NCI-H82 (cell line): ENCODE data around the gene EIF4E3.
A peak's percentile ranks its signal among the peaks of the same experiment; 100 is the strongest.

Experiments
- DNase-seq: peaks from one replicate; lab custom pipeline; 2025; lab: John Stamatoyannopoulos, UW

EIF4E3 gene

DNA sequence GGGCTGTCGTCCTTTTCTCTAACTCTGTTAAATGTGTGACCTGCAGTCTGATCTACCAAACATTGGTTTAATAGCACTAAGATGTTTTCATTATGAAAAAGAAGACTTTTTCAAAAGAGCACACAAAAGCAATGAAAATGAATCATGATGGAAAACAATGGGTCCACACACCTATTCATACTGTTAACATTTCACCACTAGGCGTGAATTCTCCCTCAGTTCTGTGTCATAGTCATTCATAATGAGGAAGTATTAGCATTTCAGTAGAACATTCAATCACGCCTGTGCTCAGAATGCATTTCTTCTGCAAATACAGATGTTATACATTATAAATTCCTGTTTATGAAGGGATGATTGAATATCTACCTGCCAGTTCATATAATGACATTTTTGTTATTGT, 35.9 kb downstream of the EIF4E3 start:
- no peak for DNase-seq

DNA sequence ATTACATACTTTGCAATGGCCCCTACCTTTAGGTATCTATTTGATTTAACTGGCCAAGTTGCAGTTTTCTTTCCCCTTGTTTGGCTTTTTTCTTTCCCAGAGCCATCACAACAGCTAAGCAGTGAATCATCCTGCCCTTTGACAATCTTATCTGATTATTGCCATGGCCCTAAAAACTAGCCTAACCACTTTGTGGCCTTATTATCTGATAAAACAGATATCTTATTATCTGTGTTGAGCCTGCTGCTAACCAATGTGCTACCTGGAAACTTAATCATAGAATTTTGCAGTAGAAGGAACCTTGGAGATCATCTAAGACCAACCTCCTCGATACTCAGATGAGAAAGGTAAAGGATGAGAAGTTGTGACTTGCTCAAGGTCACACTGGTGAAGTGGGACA, 37.1 kb downstream of the EIF4E3 start:
- no peak for DNase-seq

DNA sequence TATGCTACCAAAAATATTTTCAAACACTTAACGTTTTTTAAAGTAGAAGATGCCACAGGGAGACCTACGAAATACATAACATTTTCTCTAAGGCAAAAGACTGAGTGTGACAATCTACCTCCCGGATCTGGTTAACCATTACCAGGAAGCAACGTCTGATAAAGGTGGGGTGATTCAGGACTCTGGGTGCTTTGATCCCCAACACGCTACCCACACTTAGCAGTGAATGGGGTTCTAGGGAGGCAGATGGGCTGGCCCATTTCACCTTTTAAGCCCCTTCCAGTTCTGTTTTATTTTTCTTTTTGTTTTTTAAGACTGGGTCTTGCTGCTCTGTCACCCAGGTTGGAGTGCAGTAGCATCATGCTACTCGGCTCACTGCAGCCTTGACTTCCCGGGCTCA, 39.5 kb downstream of the EIF4E3 start:
- DNase-seq, result no peak

DNA sequence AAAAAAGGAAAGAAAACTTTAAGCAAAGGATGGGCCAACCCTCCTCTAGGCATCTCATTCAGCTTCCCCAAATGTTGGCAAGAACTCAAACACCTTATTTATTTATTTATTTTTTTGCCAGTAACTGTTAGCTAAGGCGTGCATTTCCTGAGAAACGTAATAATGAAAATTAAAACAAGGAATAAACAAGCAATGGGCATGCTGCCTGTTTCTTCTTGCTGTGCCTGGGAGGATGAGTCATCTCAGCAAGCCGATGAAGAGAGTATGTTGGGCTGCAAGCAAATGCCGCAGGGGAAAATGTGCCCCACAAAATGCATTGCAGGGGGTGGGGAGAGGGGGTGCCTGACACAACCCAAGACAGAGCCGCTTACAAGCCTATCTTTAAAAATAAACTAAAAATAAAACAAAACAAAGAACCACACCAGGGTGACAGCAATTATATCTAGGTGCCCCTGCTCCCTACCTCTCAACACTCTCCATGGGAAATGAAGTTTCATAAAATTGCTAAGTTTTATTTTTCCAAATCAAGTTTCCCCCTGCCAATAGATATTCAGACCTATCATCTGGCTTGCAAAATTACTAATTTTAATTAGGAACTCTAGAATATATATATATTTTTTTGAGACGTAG, 40.3 kb downstream of the EIF4E3 start:
- no peak for DNase-seq

DNA sequence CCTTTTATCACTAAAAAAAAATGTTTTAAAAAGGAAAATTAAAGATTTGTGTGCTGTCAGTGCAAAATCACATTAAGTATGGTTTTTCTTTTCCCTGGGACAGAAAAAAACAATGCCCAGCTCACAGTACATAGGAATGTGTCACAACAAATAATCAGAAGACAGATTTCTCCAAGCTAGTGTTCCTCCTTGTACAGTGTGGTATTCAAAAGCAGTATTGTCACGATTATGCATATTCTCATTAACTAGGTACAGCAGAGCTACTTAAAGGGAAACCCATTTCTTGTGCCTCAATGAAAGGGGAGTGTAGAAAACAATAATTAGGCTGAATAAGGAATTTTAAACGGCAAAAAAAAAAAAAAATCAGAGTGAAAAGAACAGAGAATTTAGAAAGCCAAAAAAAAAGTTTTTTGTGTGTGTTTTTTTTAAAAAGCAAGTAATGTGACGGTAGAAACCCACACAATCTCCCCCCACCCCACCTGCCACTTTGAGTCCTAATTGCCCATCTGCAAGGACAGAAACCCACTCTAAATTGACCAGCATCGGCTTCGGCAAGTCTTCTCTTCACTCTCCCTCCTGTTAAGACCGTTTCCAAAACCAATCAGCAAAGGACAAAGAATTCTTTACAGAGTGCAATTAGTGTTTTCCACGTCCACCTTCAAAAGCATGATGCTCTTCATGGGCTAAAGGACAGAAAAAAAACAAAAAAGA, 41.0 kb downstream of the EIF4E3 start:
- DNase-seq, result no peak

DNA sequence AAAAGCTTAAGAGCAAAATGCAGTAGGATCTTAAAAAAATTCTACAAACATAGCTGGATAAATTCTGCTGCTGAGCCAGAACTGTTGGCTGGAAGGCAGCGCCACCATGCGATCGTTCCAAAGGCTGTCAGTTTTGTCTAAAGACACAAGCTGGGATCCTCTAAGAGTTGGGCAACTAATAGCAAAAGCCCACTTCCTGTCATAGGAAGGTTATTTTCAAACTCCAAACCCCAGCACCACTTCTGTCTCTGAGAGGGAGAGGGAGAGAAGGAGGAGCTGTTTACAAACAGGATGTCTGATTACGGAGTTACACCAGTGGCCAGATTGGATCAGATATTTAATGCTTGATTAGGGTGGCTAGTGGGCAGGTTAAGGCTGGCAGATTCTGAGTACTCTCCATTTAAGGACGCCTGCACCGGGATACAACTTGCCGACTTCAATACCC, 44.0 kb downstream of the EIF4E3 start:
- peak; percentile 63 for DNase-seq

DNA sequence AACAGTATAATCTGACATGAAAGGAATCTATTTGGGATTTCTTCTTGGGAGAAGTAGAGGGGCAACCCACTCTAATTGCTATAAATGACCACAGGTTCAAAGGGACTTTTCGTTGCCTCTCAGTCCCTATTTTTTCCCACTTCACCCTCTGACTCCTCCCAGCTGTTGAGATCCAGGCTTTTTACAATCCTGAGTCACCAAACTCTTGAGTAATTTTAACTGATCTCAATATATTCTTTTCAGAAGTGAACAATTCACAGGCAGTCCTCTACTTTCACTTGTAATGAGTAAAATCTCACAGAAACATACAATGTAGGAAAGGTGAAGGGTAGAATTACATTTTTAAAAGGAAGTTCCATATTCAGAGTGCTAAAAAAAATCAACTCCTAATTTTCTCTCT, 44.6 kb downstream of the EIF4E3 start:
- DNase-seq, result no peak

DNA sequence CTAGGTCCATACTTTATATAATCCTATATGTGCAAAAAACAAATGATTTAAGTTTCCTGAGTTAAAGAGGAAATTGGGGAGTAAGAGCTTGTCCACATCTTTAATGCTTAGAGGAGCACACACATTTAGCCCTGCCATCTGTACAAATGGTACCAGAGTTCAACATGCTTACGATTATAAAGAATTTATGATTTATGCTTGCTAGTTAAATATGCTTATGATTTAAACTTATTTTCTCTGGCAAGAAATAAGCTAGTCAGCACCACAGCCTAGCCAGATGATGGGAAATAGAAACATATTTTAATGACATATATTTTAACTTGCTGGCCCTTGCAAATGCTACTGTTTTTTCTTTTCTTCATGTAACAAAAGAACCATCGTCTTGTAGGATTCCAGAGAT, 48.3 kb downstream of the EIF4E3 start:
- DNase-seq, result no peak

DNA sequence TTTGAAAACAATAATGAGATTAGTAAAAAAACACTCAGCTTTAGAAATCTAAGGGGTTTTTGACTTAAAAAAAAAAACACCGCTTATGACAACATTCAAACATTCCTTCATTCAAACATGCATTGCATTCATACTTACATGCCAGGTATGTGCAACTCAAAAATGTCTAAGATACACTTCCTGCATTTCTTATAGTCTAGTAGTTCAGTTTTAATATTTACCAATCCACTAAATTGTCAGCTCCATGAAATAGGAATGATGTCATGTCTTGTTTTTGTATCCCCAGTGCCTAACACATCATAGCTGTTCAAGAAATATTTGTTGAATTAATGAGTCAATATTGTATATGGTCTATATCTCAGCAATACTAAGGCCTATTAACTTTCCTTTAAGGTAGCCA, 51.7 kb downstream of the EIF4E3 start:
- DNase-seq, result no peak

DNA sequence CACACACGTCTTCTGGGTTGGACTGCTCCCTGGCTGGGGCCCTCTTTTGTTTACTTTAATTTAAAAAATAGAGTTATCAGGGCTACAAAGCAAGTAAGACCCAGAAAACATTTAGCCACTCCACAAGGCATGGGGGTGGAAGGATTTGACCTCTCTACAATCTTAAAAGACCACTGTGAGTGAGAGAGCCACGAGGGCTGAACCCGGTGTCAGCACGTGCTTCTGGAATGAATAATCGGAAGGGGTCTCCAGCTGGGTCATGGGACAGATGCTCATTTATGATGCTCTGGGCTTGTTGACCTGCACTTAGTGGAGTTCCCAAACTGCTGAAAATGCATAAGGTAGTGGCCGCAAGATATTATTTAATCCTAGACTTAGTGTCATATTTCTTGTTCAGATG, 52.4 kb downstream of the EIF4E3 start:
- no peak for DNase-seq

DNA sequence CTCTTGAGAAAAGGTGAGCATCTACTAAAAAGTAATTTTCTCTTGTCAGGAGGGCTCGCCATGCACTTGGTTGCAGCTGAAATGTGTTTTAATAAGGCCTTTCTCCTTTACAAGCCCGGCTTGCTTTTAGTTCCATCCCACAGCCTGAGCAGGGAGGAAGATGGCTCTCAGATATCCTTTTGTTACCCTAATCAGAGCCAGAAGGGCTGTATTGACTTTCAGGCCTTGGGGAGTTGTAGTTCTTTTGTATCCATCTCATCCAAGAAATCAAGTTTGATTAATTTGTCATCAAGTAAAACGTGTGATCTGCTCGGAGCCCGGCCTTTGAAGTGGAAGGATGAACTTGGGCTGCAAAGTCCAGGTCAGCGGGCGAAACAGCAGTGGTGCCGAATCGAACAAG, 52.9 kb downstream of the EIF4E3 start:
- no peak for DNase-seq

DNA sequence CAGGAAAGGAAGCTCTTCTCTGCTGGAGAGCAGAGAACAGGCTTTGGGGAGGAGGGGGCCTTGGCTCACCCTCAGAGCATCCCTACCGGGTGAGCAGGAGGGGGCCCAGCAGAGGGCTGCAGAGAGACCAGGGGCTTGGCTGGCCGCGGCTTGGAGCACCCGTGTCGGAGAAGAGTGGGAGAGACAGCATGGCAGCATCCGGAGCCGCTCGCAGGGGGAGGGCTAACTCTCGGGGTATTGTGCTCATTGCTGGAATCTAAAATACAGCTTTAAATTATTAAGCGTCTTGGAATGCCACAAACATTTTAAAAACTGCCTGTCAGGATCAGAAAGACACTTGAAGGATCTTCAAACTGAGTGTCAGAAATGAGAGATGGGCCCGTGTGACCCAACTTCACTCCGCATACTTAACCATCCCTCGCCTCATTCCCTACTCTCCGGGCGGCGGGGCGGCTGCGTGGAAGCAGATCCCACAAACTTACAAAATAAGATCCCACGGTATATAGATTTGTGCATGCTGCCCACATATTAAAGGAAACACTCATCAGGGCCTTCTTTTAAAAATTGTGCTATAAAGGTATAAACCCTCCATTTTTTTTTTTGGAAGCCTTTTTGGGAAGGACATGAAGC, 53.9 kb downstream of the EIF4E3 start:
- no peak for DNase-seq

DNA sequence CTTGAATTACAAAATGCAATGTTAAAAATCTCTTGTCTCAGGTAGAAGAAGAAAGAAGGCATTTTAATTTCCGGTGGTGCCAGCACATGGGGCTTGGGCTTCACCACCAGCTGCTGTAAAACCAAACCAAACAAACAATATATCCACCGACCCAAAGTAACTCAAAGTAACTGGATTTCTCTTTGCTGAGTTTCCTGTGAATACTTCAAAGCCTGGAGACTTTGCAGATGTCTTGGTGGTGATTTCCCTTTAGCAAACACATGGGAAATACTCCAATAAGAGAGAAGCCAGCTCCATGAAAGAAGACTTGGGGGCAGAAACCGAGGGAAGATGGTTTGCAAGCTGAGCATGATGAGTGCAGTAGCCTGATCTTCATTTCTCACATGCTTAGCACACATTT, 62.6 kb downstream of the EIF4E3 start:
- no peak for DNase-seq

DNA sequence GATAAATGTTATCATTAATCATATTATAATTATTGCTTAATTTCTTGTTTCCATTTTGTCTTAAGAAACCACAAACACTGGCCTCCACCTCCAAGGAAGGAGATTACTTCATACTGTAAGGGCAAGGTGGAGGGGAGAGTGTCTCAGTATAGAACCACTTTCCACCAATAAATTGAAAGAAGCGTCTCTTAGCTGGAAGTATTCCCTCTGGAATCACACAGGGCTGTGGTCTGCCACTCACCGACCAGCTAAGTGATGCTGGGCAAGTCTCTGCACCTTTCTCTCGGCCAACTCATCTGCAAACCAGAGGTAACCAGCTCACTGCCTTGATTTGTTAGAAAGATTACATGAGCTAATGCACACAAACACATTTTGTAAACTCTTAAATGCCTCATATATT, 63.1 kb downstream of the EIF4E3 start:
- DNase-seq, result no peak

DNA sequence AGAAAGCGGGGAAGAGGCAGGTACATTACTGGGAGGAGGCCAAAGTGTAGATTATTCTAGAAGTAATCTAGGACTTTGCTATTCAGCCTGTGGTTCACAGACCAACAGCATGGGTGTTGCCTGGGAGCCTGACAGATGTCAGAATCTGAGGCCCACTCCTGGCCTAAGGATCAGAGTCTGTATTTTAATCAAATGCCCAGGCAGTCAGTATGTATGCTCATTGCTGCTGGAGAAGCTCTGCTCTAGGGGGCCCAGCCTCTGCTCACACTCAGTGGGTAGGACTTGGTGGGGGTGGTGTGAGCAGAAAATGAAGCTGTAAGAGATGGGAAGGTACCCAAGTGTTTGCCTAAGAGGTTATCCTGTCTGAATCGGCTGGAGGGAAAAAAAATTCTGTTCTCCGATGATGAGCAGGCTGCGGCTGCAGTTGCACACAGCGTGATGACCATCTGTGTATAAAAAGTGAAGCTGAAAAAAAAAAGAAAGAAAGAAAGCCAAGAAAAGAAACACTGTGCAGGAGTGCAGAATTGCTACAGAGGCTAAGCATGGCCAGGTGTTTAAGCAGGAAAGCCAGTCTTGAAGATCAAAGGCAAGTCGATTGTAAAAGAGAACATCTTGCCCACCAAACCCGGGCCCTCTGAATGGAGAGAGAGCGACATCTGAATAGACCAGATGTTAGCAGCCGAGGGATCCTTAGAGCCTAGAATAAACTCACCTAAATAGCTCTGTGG, 65.2 kb downstream of the EIF4E3 start:
- no peak for DNase-seq

DNA sequence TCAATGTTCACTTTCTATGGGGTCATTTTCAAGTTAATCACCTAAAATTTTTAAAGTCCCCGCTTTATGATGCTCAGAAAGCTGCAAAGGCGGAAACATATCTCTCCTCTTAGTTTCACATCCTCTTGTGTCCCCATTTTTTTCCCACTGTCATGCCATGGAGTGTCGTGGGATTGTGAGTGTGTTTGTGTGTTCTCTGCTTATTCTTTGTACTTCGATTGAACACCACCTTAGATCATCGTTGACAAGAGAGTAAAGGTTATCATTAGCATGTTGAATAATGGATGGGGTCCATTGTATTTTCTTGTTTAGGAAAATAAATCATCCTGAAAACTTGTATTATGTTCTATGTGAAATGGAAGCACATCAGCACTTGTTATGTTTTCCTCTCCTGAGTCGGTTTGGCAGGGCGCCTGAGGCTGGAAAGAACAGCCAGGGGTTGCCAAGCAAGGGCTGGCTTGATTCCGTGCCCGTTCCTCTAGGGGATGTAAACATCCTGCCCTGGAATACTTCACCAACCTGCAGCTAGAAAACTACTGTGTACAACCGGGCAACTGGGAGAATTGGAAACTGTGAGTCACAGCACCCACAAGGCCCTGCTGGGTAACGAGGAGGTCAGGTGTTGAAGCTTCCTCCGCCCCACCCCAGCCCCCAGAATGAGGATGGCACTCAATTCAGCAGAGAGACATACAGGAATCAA, 67.2 kb downstream of the EIF4E3 start:
- DNase-seq, result no peak

DNA sequence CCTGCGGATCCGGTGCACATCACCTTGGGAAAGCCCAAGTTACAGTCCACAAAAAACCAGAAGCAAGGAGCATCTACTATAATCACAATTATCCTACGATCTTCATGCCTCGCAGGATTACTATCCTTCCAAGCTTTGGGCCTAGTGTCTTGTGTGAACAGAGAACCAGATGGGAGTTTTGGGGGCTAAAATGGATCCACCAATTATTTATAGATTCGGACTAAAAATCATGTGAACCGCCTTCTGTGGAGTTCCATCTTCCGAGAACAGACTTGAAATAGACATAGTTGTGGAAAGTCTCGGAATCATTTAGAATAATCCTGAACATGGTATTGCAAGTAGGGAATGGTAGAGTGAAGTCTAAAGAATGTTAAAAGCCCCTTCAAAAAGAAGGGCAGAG, 70.1 kb downstream of the EIF4E3 start:
- no peak for DNase-seq

DNA sequence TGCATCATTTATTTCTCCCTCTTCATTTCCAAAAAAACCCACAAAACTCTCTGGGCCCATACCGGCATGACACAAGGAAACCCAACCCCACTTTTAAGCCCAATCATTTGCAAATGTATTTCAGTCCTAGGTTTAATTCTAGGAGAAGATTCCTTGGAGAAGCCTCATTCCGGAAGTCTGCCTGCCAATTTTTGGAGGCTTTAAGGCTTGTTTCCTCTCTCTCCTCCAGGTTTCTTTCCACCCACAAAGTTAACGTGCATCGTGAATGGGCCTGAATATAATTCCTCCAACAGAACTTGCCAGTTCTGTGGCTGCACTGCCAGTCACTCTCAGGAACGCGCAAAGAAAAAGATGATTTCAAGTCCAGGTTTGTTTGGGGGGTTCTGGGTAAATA, 71.8 kb downstream of the EIF4E3 start:
- DNase-seq, result no peak

DNA sequence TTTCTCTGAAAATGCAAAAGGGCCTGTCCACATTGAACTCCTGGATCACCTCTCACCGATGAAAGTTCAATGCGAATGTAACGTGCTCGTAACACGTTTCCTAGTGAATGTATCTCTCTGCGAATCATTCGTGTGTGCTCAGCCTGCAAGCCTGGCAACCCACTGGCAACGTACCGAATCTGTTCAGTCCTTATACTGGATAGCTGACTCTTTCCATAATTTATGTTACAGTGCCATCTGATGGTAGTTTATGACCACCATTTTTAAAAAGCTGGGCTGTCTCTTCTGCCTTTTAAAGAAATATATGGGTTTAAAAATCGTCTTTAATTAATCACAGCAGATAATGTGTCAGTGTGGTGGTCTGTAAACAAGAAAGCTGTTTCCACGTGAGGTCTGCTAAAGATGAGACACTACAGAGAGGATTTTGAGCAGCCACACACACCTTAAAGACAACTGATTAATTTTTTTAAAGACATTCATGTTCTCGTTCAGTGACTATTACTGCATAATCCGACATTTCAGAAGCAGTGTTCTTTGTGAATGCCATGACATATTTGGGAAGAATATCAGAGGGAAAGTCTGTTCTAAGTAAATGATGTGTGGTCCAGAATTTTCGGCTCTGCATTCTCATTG, 72.3 kb downstream of the EIF4E3 start:
- peak; percentile 56 for DNase-seq

DNA sequence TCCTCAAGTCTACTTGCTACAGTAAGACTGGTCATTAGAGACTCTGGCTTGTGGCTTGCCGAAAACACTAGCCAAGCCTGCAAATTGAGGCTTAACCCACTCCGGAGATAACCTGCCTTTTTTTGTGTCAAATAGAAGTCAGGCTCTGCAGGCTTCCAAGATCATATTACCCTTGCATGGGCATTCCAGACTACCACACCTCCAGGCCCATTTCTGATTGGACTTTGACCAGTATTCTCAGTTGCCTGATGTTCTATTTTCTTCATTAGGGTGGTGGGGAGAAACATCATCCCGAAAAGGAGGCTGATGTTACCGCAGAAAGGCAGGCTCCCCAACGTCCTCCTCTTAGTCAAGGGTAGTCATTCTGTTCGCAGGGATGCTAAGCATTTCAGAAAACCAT, 73.6 kb downstream of the EIF4E3 start:
- DNase-seq, result no peak

DNA sequence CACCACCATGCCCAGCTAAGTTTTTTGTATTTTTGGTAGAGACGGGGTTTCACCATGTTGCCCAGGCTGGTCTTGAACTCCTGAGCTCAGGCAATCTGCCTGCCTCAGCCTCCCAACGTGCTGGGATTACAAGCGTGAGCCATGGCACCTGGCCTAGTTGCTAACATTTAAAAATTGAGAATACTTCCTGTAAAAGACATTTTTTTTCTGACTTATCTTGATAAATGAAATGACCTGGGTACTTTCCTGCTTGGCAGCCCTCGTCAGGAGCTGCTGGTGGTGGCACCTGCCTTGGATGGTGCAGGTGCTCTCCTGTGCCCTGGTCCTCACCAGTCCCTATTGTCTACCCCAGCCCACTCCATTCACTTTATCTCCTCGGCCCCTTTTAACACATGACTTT, 74.8 kb downstream of the EIF4E3 start:
- DNase-seq, result no peak

DNA sequence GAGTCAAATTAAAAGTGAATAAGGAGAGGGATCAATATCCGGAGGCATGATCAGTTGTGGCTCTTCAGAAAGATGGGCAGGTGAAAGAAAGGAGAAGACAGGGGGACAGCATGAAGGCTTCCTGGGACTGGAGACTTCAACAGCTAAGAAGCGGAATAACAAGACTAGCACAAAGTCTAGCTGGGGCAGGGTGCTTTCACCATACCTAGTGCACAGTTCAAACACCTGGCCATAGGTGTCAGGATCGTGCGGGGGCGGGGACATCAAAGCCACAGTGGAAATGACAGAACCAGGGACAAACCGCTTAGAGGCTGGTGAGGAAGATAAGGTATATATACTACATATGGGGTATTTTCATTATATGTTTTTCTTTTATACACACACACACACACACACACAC, 75.4 kb downstream of the EIF4E3 start:
- no peak for DNase-seq
